Gastroesophageal sphincter (tissue), 3 donors: ENCODE measurements around the gene ASPA.

Source experiments
- POLR2A ChIP-seq, 2 donors: fragments of 450-650 bp; IDR thresholded peaks; one replicate each; pipeline ENCODE4 v1.6.1; 2017; ENCODE audit warnings: antibody characterized with exemption in 2 of 2, mild to moderate bottlenecking in 2 of 2, moderate library complexity in 1 of 2
- POLR2AphosphoS5 ChIP-seq: sonication (generic); formaldehyde crosslinking; IDR thresholded peaks from one replicate; pipeline ENCODE4 v1.6.1; 2017; ENCODE audit warnings: antibody characterized with exemption
- TF ChIP-seq, protein P1 (sequence below), 4 experiments: fragments of 200-600 bp in 2 of 4; fragments of 450-650 bp in 2 of 4; sonication (generic) in 1 of 4; IDR thresholded peaks; one replicate each; pipeline ENCODE4 v1.5.1; 2017 to 2019; ENCODE audit warnings: antibody characterized with exemption in 4 of 4, mild to moderate bottlenecking in 2 of 4, moderate library complexity in 2 of 4

DNA sequence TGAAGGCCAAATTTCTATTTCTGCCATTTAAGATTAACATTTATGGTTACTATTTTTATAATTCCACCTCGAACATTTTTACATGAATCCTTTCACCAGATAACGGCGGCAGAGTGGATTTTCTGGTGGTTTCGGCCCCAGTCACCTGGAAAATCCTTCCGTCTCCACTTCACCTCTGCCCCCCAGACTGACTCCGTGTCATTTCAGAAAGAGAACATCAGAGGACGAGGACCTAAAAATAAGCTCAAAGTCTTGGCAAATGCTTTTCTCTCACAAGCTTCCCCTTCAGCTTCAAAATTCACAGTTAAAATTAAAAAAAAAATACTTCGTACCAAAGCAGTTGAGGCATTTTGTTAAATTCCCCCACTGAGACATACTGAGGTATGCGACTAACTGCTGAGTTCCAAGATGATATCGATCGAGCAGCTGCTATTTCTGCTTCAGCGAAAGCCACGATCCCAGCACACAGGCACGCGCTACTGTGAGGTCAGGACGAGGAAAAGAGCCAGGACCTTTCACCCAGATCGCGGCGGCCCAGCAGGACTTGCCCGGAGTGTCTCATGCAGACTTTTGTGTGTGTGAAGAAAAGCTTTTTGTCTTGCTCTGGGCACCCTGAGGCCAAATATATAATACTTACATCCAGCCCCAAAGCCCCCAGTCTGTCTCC, 36.8 kb downstream of the ASPA start:
- TF ChIP-seq, protein P1, sequence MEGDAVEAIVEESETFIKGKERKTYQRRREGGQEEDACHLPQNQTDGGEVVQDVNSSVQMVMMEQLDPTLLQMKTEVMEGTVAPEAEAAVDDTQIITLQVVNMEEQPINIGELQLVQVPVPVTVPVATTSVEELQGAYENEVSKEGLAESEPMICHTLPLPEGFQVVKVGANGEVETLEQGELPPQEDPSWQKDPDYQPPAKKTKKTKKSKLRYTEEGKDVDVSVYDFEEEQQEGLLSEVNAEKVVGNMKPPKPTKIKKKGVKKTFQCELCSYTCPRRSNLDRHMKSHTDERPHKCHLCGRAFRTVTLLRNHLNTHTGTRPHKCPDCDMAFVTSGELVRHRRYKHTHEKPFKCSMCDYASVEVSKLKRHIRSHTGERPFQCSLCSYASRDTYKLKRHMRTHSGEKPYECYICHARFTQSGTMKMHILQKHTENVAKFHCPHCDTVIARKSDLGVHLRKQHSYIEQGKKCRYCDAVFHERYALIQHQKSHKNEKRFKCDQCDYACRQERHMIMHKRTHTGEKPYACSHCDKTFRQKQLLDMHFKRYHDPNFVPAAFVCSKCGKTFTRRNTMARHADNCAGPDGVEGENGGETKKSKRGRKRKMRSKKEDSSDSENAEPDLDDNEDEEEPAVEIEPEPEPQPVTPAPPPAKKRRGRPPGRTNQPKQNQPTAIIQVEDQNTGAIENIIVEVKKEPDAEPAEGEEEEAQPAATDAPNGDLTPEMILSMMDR (IDR thresholded peaks at IDR 0.05) = no peak
- TF ChIP-seq POLR2A (IDR thresholded peaks at IDR 0.05) = no peak
- TF ChIP-seq POLR2AphosphoS5 = peak; percentile 23
